Measurements from ENCODE around the gene INHBE. TPM values are rescaled to one million over a fixed set of nuclear protein-coding genes. Genes with fewer than 3 reads are reported as not detected.
"Not testable (repeated sequence)": the region's sequence is repeated elsewhere in the genome, so short reads cannot be mapped to it uniquely, and the experiment has no call there.

The INHBE gene
- polyA plus RNA-seq, 1 donor from 2014 or later: 2.3 TPM

DNA sequence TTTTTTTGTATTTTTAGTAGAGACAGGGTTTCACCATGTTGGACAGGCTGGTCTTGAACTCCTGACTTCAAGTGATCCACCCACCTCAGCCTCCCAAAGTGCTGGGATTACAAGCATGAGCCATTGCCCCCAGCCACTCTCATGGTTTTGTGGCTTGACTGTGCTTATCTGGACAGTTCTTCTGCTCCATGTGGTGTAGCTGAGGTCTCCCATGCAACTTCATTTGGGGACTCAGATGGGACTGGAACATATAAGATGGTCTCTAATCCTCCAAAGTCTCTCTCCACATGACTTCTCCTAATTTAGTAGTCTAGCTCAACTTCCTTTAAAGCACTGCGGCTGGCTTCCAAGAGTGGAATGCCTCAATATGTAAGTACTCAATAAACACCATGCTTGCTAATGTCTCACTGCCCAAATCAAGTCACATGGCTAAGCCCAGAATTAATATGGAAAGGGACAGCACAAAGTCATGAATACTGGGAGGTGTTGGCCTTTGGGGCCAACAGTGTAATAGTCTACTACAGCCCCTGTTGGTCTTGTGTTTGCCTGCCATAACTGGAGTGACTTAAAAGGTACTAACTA is 13.2 kb upstream of the INHBE start:
- Histone ChIP-seq H4K20me1 (ENCODE audit: insufficient read depth) (no peaks in the 10 kb centered on the region), H3K4me3 (ENCODE audit: low read length) (no peak overlapping the region), H3K9me3 (ENCODE audit: low read length) (no peaks in the 10 kb centered on the region), H3K36me3 (ENCODE audit: insufficient read depth, low read length) (no peaks in the 10 kb centered on the region), H3K79me2 (replicated peaks; ENCODE audit: insufficient read depth, low read length) (no peaks in the 10 kb centered on the region), H3K9me2 (ENCODE audit: insufficient read depth, low read length) (no peaks in the 10 kb centered on the region), H2AFZ (ENCODE audit: low read depth, low read length) (no peak overlapping the region), H3K27ac (ENCODE audit: low read length) (no peak overlapping the region), H3F3A (ENCODE audit: insufficient read depth, low read length, poor library complexity, severe bottlenecking) (no peaks in the 10 kb centered on the region), H3K27me3 (ENCODE audit: insufficient read depth, low read depth, low read length) (no peaks in the 10 kb centered on the region), H3K9ac (ENCODE audit: low read length) (no peak overlapping the region), H3K4me2 (ENCODE audit: low read length) (no peak overlapping the region)
- TF ChIP-seq MXI1 (conservative IDR thresholded peaks at IDR 0.05; ENCODE audit: poor library complexity, severe bottlenecking): no peak
- TF ChIP-seq POLR2AphosphoS5 (IDR thresholded peaks at IDR 0.05): no peak
- no peak for TF ChIP-seq CTCF (IDR thresholded peaks at IDR 0.05; ENCODE audit: poor library complexity, severe bottlenecking)
- TF ChIP-seq RAD21 (conservative IDR thresholded peaks at IDR 0.05): no peak
- TF ChIP-seq EZH2 (IDR thresholded peaks at IDR 0.05; ENCODE audit: borderline replicate concordance, insufficient read depth, low read length, poor library complexity, severe bottlenecking): no peak
- no peak for TF ChIP-seq EP300 (conservative IDR thresholded peaks at IDR 0.05; ENCODE audit: poor library complexity, severe bottlenecking)

DNA sequence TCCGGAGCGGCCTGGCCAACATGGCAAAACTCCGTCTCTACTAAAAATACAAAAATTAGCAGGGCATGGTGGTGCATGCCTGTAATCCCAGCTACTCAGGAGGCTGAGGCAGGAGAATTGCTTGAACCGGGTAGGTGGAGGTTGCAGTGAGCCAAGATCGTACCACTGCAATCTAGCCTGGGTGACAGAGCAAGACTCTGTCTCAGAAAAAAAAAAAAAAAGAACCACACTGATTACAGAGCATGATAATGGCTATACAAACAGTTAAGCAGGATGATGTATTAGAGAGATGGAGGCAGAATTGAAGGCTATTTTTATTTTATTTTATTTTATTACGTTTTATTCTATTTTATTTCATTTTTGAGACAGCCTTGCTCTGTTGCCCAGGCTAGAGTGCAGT is 10.8 kb upstream of the INHBE start:
- H3K27me3 ChIP-seq (ENCODE audit: insufficient read depth, low read depth, low read length); H2AFZ ChIP-seq (ENCODE audit: low read depth, low read length); H3K4me2 ChIP-seq (ENCODE audit: low read length); H3F3A ChIP-seq (ENCODE audit: insufficient read depth, low read length, poor library complexity, severe bottlenecking); H3K27ac ChIP-seq (ENCODE audit: low read length); H3K4me3 ChIP-seq (ENCODE audit: low read length); H3K36me3 ChIP-seq (ENCODE audit: insufficient read depth, low read length); H3K9me2 ChIP-seq (ENCODE audit: insufficient read depth, low read length); H4K20me1 ChIP-seq (ENCODE audit: insufficient read depth); H3K9ac ChIP-seq (ENCODE audit: low read length); H3K9me3 ChIP-seq (ENCODE audit: low read length); H3K79me2 ChIP-seq (replicated peaks; ENCODE audit: insufficient read depth, low read length): not testable (repeated sequence)

DNA sequence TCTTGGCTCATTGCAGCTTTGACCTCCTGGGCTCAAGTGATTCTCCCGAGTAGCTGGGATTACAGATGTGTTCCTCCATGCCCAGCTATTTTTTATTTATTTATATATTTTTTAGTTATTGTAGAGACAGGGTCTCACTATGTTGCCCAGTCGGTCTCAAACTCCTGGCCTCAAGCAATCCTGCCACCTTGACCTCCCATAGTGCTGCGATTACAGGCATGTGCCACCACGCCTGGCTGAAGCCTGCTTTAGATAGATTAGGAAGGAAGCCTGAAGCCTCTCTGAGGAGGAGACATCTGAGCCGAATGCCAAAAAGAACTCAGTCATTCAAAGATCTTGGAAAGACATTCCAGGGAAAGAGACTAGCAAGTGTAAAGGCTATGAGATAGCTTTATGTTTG is 10.4 kb upstream of the INHBE start:
- no peaks in the 10 kb centered on the region for H3K9me2 ChIP-seq (ENCODE audit: insufficient read depth, low read length)
- H3K36me3 ChIP-seq (ENCODE audit: insufficient read depth, low read length): no peaks in the 10 kb centered on the region
- no peak overlapping the region for H2AFZ ChIP-seq (ENCODE audit: low read depth, low read length)
- H3K4me2 ChIP-seq (ENCODE audit: low read length): no peak overlapping the region
- H3F3A ChIP-seq (ENCODE audit: insufficient read depth, low read length, poor library complexity, severe bottlenecking): no peaks in the 10 kb centered on the region
- no peaks in the 10 kb centered on the region for H3K79me2 ChIP-seq (replicated peaks; ENCODE audit: insufficient read depth, low read length)
- TF ChIP-seq MXI1 (conservative IDR thresholded peaks at IDR 0.05; ENCODE audit: poor library complexity, severe bottlenecking) (no peak), EZH2 (IDR thresholded peaks at IDR 0.05; ENCODE audit: borderline replicate concordance, insufficient read depth, low read length, poor library complexity, severe bottlenecking) (no peak), POLR2AphosphoS5 (IDR thresholded peaks at IDR 0.05) (no peak), REST (IDR thresholded peaks at IDR 0.05; ENCODE audit: borderline replicate concordance) (no peak), CTCF (IDR thresholded peaks at IDR 0.05; ENCODE audit: poor library complexity, severe bottlenecking) (no peak), TAF1 (IDR thresholded peaks at IDR 0.05; ENCODE audit: low read depth) (no peak), RAD21 (conservative IDR thresholded peaks at IDR 0.05) (no peak), EP300 (conservative IDR thresholded peaks at IDR 0.05; ENCODE audit: poor library complexity, severe bottlenecking) (no peak), SMC3 (conservative IDR thresholded peaks at IDR 0.05; ENCODE audit: poor library complexity) (no peak)
- H4K20me1 ChIP-seq (ENCODE audit: insufficient read depth): no peaks in the 10 kb centered on the region
- no peak overlapping the region for H3K9ac ChIP-seq (ENCODE audit: low read length)
- no peak overlapping the region for H3K27ac ChIP-seq (ENCODE audit: low read length)
- H3K4me3 ChIP-seq (ENCODE audit: low read length): no peak overlapping the region
- no peaks in the 10 kb centered on the region for H3K9me3 ChIP-seq (ENCODE audit: low read length)
- no peaks in the 10 kb centered on the region for H3K27me3 ChIP-seq (ENCODE audit: insufficient read depth, low read depth, low read length)

Measured in neural cell (in vitro differentiated cells).